Bronchial epithelial cell (primary cell): ENCODE data around the gene FN3K. TPM values are rescaled to one million over a fixed set of nuclear protein-coding genes. Genes with fewer than 3 reads are reported as not detected.
A peak's percentile ranks its signal among the peaks of the same experiment; 100 is the strongest.
"Not testable (repeated sequence)": the region's sequence is repeated elsewhere in the genome, so short reads cannot be mapped to it uniquely, and the experiment has no call there.

Source experiments
- DNase-seq: peaks from one replicate; pipeline ENCODE4 v3.0.0-alpha.2; 2010; ENCODE audit warnings: low read depth
- FAIRE-seq: peaks from 2 replicates; lab custom pipeline; 2011; peaks lifted over from hg19 to GRCh38; lab: Jason Lieb, UNC
- H3K27me3 ChIP-seq: 2 replicates; pipeline ENCODE4 v1.5.1; 2011; ENCODE audit warnings: low read length; ENCODE audit not compliant: control insufficient read depth, insufficient read depth
- H3K36me3 ChIP-seq: 2 replicates; pipeline ENCODE4 v1.5.1; 2011; ENCODE audit warnings: low read length; ENCODE audit not compliant: control insufficient read depth, insufficient read depth
- H3K4me3 ChIP-seq: 2 replicates; pipeline ENCODE4 v1.5.1; 2011; ENCODE audit warnings: mild to moderate bottlenecking, low read depth, low read length, control low read depth
- total RNA-seq: library from RNA; depleted of rRNA; stranded (reverse); fragments of >200 nt; gene quantifications from 2 replicates; pipeline ENCODE4 v1.2.1, GENCODE V29; 2014
- TF ChIP-seq, protein P1 (sequence below): IDR thresholded peaks from 2 replicates; pipeline ENCODE4 v1.5.1; 2011; ENCODE audit warnings: mild to moderate bottlenecking, moderate library complexity, low read length, control low read depth, inconsistent platforms; ENCODE audit not compliant: insufficient read depth, severe bottlenecking

Gene FN3K
- total RNA-seq, 1 donor from 2014 or later: 3.7 TPM

DNA sequence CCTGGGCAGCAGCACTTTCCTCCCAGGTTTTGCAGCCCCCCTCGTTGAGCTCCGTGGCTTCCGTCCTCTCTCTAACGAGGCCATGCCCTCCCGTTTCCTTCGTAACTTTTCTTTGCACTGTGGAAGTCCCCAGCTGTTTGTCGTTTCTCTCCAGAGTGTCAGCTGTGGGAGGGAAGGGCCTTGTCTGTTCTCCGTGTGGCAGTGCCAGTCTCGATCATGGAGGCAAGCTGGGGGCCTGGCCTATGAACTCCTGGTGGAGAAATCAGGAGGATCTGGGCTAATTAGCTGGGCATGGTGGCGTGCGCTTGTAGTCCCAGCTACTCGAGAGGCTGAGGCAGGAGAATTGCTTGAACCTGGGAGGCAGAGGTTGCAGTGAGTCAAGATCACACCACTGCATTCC is 44.8 kb downstream of the FN3K start:
- TF ChIP-seq, protein P1, sequence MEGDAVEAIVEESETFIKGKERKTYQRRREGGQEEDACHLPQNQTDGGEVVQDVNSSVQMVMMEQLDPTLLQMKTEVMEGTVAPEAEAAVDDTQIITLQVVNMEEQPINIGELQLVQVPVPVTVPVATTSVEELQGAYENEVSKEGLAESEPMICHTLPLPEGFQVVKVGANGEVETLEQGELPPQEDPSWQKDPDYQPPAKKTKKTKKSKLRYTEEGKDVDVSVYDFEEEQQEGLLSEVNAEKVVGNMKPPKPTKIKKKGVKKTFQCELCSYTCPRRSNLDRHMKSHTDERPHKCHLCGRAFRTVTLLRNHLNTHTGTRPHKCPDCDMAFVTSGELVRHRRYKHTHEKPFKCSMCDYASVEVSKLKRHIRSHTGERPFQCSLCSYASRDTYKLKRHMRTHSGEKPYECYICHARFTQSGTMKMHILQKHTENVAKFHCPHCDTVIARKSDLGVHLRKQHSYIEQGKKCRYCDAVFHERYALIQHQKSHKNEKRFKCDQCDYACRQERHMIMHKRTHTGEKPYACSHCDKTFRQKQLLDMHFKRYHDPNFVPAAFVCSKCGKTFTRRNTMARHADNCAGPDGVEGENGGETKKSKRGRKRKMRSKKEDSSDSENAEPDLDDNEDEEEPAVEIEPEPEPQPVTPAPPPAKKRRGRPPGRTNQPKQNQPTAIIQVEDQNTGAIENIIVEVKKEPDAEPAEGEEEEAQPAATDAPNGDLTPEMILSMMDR: no peak
- Histone ChIP-seq H3K4me3 (no peak overlapping the region), H3K27me3 (no peaks in the 10 kb centered on the region), H3K36me3 (peaks cover 7% of the 10 kb centered on the region)
- DNase-seq (no peak), FAIRE-seq (no peak)

DNA sequence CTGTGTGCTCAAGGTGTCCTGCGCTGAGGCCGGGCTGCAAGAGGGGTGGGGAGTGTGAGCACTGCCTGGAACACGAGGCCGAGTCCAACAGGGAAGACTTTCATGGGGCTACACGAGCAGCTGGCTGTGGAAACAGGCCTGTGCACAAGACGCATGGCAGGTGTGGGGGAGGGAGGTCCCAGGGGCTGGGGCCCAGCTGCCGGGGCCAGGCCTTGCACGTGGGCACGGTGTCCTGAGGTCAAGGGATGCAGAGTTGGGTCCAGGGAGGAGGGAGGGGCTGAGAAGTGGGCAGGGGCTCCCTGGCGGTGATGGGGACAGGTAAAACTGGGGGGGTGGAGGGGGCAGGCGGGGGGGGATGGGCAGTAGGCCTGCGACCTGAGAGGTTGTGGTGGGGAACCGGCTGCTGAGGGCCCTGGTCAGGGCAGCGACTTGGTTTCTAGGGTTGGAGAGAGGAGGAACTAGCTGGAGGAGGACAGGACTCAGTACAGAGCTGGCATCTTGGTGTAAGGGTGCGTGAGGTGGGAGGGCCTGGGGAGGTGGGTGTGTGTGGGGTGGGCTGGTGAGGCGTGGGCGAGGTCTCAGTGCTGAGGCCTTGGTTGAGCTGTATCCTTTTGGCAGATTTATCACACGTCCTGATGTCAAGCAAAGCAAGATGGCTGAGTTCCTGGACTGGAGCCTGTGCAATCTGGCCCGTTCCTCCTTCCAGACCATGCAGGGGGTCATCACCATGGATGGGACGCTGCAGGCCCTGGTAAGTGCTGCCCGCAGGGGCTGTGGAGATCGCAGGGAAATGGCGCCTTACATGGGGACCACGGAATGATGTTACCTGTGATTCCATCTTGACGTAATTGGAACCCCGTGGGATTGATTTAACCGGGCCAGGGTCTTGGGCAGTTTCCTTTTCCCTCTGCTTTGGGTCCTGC is 45.8 kb downstream of the FN3K start:
- Histone ChIP-seq H3K4me3 (no peak overlapping the region), H3K36me3 (peaks cover 4% of the 10 kb centered on the region), H3K27me3 (no peaks in the 10 kb centered on the region)
- TF ChIP-seq, protein P1: no peak
- DNase-seq (no peak), FAIRE-seq (no peak)

DNA sequence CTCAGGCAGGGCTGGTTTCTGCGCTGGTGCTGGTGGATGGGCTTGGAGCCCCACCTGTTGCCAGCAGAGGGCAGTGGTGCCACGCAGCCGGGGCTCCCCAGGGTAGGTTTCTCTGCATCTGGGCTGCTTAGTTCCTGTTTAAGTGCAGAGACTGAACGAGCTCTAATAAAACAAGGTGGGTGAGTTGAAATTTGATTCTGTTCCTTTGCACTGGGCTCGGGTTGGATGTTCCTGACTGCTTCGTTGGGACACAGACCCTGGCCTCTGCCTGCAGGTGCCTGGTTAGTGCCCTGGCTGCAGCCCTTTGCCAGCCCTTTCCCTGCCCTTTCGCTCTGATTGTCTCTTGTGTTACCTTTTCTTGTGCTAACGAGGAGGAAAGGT is 46.5 kb downstream of the FN3K start:
- TF ChIP-seq, protein P1: peak; percentile 99
- H3K4me3 ChIP-seq: no peak overlapping the region
- peaks cover 3% of the 10 kb centered on the region for H3K36me3 ChIP-seq
- H3K27me3 ChIP-seq: no peaks in the 10 kb centered on the region
- peak; percentile 55 for DNase-seq
- FAIRE-seq: peak; percentile 43

DNA sequence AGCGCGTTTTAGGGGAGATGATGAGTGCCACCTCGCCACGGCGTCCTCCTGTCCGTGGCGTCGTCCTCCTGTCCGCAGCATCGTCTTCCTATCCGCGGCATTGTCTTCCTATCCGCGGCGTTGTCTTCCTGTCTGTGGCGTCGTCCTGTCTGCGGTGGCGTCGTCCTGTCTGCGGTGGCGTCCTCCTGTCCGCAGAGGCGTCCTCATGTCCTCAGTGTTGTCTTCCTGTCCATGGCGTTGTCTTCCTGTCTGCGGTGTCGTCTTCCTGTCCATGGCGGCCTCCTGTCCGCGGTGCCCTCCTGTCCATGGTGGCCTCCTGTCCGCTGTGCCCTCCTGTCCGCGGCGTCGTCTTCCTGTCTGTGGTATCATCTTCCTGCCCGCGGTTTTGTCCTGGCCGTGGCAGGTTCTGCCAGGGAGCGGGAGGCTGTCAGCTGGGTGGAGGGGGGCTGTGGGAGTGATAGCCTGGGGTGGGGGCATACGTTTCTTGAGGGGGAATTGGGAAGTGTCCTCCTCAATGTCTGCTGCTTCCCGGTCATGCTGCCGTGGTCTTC is 47.3 kb downstream of the FN3K start:
- Histone ChIP-seq H3K27me3 (no peaks in the 10 kb centered on the region), H3K4me3 (no peak overlapping the region), H3K36me3 (peaks cover 3% of the 10 kb centered on the region)
- DNase-seq (no peak), FAIRE-seq (no peak)
- TF ChIP-seq, protein P1: no peak

DNA sequence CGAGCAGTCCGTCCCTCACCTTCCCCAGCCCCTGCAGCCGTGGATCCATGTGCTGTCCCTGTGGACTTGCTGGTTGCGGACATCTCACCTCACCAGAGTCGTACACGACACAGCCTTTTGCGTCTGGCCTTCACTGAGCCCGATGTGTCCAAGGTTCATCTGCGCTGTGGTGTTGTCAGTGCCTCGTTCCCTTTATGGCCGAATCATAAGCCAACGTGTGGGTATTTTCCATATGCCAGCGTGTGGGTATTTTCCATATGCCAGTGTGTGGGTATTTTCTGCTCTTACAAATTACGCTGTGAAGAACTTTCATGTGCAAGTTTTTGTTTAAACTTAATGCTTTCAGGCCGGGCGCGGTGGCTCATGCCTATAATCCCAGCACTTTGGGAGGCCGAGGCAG is 48.1 kb downstream of the FN3K start:
- Histone ChIP-seq H3K27me3 (no peaks in the 10 kb centered on the region), H3K4me3 (no peak overlapping the region), H3K36me3 (peaks cover 3% of the 10 kb centered on the region)
- FAIRE-seq (no peak), DNase-seq (no peak)
- TF ChIP-seq, protein P1: no peak

DNA sequence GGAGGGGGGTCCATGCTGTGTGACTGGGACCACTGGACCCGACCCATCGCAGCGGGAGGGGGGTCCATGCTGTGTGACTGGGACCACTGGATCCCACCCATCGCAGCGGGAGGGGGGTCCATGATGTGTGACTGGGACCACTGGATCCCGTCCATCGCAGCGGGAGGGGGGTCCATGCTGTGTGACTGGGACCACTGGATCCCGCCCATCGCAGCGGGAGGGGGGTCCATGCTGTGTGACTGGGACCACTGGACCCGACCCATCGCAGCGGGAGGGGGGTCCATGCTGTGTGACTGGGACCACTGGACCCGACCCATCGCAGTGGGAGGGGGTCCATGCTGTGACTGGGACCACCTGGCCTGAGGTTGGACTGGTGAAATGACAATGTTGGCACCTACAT is 50.2 kb downstream of the FN3K start:
- H3K4me3 ChIP-seq, H3K36me3 ChIP-seq, DNase-seq, H3K27me3 ChIP-seq, FAIRE-seq: not testable (repeated sequence)
